ENCODE measurements around the gene NUDT21. TPM values are rescaled to one million over a fixed set of nuclear protein-coding genes. Genes with fewer than 3 reads are reported as not detected.
"Not testable (repeated sequence)": the region's sequence is repeated elsewhere in the genome, so short reads cannot be mapped to it uniquely, and the experiment has no call there.

NUDT21 gene
- total and polyA plus RNA-seq, 11 donors, result 10.9 to 74.3 (median 61.7) TPM

DNA sequence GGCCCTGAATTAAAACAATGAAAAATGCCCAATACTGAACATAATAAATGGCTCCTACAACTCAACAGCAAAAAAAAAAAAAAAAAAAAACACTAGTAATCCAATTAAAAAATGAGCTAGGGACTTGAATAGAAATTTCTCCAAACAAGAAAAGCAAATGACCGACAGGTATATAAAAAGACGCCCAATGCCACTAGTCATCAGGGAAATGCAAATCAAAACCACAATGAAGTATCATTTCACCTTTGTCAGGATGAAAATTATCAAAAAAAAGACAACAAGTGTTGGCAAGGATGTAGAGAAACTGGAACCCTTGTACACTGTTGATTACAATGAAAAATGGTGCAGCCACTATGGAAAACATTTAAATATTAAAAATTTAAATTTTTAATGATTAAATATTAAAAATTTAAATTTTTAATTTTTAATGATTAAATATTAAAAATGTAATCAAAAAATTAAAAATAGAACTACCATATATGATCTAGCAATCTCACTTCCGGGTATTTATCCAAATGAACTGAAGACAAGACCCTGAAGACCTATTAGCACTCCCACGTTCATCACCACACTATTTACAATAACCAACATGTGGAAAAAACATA lies 40.6 kb upstream of the NUDT21 start:
- Histone ChIP-seq H3K4me3 (no peak overlapping the region), H3K4me1 (no peaks in the 10 kb centered on the region), H3K27me3 (no peaks in the 10 kb centered on the region), H3K36me3 (peaks cover 0 to 75% (median 24%) of the 10 kb centered on the region in 9 donors), H3K27ac (no peak overlapping the region), H3K9me3 (no peaks in the 10 kb centered on the region)
- DNase-seq (no peak), ATAC-seq (no peak)
- TF ChIP-seq CTCF (IDR thresholded peaks at IDR 0.05) (no peak), POLR2A (IDR thresholded peaks at IDR 0.05) (no peak)
- intact Hi-C loops (cut with DNase I), result no loop called here
- WGBS, 4 donors, result 92 to 96% (median 94%) methylated on average over 4 of the region's 4 CpGs

DNA sequence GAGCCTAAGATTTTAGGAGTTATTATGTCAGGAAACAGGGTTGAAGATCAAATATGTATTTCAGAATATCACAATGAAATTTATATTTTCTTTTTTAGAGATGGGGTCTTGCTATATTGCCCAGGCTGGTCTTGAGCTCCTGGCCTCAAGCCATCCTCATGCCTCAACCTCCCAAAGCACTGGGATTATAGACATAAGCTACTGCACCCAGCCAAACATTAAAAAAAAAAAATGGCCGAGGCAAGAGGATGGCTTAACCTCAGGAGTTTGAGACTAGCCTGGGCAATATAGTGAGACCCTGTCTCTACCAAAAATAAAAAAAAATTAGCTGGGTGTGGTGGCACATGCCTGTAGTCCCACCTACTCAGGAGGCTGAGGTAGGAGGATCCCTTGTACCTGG lies 37.7 kb upstream of the NUDT21 start:
- not testable (repeated sequence) for H3K4me3 ChIP-seq, H3K27ac ChIP-seq, H3K4me1 ChIP-seq, H3K27me3 ChIP-seq, H3K9me3 ChIP-seq, DNase-seq, ATAC-seq
- 85 to 100% (median 93%) methylated on average over 1 of the region's 1 CpG for WGBS, 4 donors
- intact Hi-C loops (cut with DNase I), result loop anchor here in 1 of 10 donors (10.0 kb wide), 1 partner anchor 64 kb away; the partner anchor contains the start of gene AMFR
- H3K36me3 ChIP-seq, result peaks cover 0 to 81% (median 20%) of the 10 kb centered on the region in 9 donors

GRCh38 chr16:56488035-56488434 lies 36.9 kb upstream of the NUDT21 start:
- H3K27ac ChIP-seq, result no peak overlapping the region
- ATAC-seq (no peak), DNase-seq (no peak)
- WGBS, 4 donors, result 64 to 80% (median 72%) methylated on average over 5 of the region's 5 CpGs
- no peaks in the 10 kb centered on the region for H3K4me1 ChIP-seq
- H3K4me3 ChIP-seq, result no peak overlapping the region
- no peaks in the 10 kb centered on the region for H3K9me3 ChIP-seq
- TF ChIP-seq CTCF (IDR thresholded peaks at IDR 0.05), result no peak
- TF ChIP-seq POLR2A (IDR thresholded peaks at IDR 0.05), result no peak
- intact Hi-C loops (cut with DNase I), result loop anchor here in 1 of 10 donors (10.0 kb wide), 1 partner anchor 63 kb away; the partner anchor contains the start of gene AMFR
- H3K36me3 ChIP-seq, result peaks cover 0 to 84% (median 23%) of the 10 kb centered on the region in 9 donors
- no peaks in the 10 kb centered on the region for H3K27me3 ChIP-seq

DNA sequence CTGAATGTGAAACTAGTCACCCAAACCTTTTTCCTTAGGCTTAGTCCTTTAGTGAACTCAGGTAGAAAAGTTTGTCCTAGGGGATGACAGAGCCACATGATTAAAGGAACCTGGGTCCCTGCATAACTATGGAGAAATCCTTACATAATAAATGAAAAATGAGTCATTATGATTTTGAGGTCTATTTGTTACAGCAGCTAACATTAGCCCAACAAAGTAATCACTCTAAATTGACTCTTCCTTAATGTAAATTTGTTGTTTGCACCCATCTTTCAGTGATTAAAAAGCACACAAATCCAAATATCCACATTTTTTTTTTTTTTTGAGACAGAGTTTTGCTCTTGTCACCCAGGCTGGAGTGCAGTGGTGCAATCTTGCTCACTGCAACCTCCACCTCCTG lies 32.3 kb upstream of the NUDT21 start:
- TF ChIP-seq POLR2A (IDR thresholded peaks at IDR 0.05), result no peak
- no peak for TF ChIP-seq CTCF (IDR thresholded peaks at IDR 0.05)
- H3K27ac ChIP-seq, result no peak overlapping the region
- intact Hi-C loops (cut with DNase I), result loop anchor here in 1 of 10 donors (10.0 kb wide), 1 partner anchor 59 kb away; the partner anchor contains the start of gene AMFR
- H3K27me3 ChIP-seq, result no peaks in the 10 kb centered on the region
- peaks cover 0 to 94% (median 65%) of the 10 kb centered on the region in 9 donors for H3K36me3 ChIP-seq
- no peak for DNase-seq
- H3K9me3 ChIP-seq, result no peaks in the 10 kb centered on the region
- no peak for ATAC-seq
- H3K4me3 ChIP-seq, result no peak overlapping the region
- H3K4me1 ChIP-seq, result no peaks in the 10 kb centered on the region
